CD4-positive, alpha-beta T cell treated with Interferon gamma for 1 hour (primary cell): Measurements from ENCODE around the gene PHKB.

ENCODE experiments used
- DNase-seq: peaks from one replicate; pipeline ENCODE4 v3.0.0-alpha.2; 2020

Gene PHKB

DNA sequence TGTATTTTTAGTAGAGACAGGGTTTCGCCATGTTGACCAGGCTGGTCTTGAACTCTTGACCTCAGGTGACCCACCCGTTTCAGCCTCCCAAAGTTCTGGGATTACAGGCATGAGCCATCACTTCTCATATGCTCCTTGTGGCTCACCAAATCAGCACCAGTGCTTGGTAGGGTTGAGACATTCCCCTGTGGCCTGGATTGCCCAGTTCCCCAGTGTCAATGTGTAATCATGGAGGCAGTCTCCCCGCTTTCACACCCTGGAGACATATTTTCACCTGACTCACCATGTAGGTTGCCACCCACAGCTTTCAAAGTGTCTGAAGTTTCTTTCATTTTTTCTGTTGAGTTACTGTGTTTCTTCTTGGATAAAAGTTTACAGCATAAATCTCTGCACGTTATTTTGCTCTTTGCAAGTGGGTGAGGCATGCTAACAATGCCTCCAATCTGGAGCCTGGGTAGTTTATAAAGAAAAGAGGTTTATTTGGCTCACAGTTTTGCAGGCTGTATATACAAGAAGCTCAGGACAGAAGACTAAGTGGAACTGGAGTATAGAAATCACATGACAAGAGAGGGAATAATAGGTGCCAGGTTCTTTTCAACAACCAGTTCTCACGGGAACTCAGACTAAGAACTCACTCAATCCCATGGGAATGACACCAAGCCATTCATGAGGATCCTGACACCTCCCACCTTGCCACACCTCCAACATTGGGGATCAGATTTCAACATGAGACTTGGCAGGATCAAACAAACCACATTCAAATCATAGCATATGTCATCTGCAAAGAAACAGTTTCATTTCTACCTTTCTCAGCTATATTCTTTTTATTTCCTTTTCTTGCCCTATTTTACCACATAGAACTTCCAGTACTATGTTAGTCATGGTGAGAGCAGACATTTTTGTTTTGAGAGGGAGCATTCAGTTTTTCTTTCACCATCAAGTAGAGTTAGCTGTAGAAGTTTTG lies 113.2 kb downstream of the PHKB start:
- no peak for DNase-seq

DNA sequence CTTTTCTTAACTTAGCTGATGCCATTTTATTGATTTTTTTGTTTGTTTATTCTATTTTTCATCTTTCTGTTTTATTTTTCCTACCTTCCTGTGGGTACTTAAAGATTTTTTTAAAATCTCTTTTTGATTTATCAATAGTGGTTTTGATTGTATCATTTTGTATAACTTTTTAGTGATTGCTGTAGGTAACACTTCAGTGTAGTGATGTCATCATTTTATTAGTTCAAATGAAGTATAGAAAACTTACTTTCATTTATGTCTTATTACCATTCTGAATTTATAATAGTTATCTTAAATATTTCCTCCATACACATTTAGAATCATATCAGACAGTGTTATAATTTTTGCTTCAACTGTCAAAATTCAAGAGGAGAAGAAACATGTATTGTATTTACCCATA lies 115.9 kb downstream of the PHKB start:
- DNase-seq = no peak

DNA sequence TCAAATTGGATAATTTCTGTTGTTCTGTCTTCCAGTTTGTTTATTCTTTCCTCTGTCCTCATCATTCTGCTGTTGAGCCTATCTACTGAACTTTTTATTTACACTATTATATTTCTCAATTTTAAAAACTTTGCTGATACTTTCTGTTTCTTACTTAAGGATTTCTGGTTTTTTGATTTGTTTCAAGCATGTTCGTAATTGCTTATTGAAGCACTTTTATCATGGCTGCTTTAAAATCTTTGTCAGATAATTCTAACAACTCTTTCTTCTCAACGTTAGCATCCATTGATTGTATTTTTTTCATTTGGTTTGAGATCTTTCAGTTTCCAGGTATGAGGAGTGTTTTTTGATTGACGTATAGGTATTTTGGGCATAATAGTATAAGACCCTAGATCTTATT lies 116.9 kb downstream of the PHKB start:
- no peak for DNase-seq

DNA sequence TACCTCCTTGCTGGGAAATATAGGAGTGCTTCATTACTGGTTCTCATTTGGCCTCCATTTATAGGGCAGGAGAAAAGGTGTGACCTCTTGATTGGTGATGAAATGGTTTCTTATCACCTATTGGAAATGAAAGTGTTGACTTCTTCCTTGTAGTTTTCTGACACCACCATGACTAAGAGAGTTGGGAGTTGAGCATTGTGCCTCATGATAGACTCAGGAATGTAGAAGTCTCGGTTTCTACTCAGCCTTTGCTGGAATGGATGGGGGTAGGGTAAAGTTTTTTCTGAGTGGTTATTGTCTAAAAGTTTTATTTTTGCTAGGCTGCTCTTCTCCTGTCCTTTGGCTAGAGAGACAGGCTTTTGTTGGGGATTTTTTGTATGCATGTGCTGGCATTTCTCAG lies 117.4 kb downstream of the PHKB start:
- no peak for DNase-seq

DNA sequence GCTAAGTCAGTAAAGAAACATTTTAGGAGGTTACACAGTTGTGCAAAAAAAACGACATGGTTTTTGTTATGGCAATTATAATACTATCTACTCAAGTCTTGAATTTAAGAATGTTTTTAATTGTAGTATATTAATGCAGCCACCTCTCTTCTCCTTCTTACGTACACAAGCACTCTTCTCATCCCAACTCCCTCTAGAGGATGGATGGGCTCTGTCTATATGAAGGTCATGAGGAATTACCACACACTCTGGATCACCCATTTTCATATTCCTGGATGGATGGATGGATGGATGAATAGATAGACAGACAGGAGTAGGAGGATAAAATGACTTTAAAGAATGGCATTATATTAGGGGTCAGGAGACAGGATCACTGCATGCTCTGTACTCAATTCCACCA lies 120.0 kb downstream of the PHKB start:
- no peak for DNase-seq

DNA sequence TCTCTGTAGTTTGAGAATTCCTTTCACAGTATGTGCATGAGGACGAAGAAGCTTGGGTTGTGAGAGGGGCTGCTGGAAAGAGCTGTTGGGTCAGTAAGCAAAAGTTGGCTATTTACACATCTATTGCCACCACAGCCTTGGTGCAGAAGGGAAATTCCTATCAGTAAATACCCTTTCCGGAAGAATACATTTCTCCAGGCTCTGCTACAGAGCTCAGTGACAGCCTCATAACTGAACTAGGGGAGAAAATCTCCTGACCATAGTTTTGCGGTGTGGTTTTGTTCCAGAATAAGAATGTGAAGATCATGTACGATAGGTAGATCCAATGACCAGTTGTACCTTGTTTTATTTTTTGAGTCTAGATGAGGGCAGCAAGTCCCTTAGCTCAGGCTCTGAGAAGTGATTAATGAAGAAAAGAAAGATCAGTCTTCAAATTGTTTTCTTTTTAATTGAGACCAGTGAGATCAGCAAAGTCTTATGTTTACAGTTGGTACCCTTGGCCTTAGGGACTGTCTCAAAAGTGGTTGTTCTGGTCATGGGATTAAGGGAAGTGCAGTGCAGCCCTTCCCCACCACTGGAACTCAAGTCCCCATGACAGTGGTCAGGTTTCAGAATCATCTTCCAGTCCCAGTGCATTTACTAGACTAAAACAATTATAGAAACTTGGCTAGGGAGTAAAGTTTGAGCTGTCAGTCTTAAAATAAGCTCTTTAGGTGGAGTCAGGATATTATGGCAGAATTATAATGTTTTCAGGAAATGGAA lies 123.5 kb downstream of the PHKB start:
- no peak for DNase-seq

DNA sequence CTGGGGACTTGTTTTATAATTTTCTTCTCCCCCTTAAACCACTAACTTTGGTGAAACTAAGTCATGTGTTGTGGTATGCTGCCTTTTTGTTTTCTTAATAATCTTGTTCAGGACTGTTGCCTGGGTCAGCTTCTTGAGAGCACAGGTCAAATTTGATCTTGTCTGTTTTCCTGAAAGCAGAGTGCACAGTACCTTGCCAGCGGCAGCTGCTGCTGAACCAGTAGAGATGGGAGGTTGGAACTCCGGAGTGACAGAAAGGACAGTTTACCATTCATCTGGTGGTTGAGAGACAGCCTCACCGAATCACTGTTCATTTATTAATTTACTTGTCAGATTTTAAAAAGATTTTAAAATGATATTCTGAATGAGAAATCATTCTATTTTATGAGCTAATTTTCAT lies 125.0 kb downstream of the PHKB start:
- no peak for DNase-seq

DNA sequence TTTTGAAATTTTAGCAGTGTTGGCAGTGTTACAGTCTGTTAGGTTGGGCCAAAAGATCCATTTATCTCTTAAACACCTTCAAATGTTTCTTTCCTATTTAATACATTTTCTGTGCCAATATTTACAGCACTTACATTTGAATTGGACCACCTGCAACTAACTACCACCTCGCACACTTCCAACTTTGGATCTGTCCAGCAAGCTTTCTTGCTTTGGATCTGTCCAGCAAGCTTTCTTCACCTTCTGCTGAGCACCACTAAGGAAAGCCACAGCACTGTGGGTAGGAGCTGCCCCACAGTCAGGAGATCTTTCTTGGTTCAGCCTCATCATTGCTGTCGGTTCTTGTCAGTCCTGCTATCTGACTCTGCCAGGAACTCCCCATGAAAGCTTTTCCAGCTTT lies 129.3 kb downstream of the PHKB start:
- DNase-seq = no peak

DNA sequence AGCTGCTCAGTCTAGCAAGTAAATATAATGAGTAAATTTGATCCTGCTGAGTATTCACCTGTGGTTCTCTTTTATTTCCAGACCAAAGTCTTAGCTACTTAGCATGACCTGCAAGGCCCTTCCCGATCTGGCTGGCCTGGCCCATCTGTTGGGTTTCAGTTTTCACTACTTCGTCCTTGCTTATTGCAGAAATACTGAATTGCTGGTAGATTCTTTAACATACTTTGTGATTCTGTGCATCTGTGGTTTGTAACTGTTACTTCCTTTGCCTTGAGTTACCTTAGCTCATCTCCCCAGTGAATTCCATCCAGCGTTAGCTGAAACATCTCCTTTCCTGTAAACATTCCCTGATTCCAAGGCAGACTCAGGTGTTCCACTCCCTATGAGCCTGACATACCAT lies 131.1 kb downstream of the PHKB start:
- no peak for DNase-seq

DNA sequence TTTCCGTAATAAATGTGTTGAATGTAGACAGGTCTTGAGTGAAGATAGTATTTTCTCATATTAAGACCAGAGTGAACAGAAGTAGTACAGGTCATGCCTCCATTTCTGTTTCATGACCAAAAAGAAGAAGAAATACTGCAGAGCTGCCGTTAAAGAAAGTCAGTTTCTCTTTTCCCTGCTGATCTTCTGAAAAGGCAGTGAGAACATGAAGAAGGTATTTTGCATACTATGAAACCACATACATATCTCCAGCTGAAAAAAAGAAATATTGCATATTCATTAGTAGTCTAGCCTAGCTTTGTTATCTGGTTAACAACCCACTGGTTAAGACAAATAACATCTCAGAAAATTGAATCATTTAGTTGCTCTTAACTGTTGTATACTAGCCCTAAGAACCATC lies 138.4 kb downstream of the PHKB start:
- DNase-seq = no peak

DNA sequence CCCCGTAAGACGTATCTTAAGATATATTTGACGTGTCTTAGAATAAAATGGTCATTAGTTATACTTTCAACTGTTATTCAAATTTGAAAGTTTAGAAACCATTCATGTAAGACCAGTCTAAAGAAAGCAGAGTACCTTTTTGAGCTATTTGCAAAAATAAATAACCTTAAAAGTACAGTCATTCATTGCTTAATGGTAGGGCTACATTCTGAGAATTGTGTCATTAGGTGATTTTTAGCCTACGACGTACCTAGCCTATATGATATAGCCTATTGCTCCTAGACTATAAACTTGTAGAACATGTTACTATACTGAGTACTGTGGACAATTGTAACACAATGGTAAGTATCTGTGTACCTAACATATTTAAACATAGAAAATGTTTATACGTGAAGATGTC lies 139.2 kb downstream of the PHKB start:
- DNase-seq = no peak

DNA sequence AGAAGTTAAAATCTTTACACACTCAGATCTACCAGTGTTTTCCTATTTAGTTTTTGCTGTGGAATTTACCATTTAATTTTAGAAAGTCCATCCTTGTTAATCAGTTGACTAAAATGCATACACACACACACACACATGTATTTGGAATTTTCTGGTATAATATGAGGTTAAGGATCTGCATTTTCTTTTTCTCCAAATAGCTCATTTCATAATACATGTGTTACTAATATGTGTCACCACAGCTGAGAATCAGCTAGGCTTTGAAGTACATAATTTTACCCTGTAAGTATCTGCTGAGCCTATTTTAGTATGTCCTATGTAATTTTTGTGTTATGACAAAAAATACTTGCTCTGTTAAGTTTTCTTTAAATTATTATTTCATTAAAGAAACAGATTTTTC lies 143.2 kb downstream of the PHKB start:
- DNase-seq = no peak

DNA sequence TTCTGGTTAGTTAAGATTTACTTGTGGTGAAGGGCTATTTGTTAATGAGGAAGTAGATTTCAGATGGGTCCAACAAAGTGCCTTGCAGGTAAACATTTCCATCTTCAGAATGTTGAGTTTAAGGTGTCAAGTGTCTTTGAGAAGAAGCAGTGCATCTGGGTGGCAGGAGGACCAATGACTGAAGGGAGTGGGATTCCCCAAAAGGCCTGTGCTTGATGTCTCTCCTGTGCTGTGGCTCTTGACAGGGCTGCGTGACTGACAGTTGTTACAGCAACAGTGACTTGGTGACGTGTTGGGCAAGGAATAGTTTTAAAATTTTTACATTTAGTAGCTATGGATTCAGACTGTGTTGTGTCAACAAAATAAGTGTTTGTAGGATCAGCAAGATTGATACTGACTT lies 149.9 kb downstream of the PHKB start:
- DNase-seq = no peak

DNA sequence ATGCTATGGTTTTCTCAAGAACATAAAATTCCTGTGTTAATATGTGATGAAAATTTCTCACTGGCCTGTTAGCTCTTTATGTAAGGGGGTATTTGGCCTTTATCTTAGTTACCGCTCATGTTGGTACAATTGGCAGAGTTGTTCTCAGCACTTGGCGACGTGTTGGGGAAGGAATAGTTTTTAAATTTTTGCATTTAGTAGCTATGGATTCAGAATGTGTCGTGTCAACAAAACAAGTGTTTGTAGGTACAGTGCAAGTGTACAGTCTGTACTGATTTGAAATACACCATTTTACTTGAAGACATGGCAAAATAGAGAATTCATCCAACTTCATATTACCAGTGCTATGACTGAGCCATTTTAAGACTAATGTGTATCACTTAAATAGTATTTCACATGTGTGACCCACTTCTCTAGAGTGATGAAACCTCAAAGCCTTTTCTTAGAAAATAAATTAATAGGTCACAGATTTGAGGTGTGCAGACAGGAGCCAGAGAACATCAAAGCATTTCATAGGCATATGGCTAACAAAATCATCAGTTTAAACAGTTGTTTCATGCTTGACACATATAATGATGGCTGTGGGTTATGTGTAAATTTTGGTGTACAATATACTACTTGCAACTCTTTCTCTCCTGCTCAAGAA lies 150.8 kb downstream of the PHKB start:
- no peak for DNase-seq

DNA sequence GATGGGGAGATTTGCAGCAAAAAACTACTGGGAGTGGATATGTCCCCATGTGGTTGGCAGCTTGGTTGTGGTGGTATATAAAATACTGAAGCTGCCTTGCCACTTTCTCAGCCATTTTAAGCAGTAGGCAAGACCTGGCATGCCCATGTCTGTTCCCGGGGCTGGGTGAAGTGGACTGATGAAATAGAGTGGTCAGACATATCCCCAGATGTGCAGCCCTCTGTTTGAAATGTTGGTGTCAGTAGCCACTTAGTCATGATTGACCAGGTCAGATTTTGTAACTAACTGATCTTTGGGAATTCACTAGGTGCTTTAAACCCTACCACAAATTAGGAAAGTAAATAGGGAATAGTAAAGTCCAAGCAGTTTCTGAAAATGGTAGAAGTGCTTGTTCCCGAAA lies 151.6 kb downstream of the PHKB start:
- no peak for DNase-seq

DNA sequence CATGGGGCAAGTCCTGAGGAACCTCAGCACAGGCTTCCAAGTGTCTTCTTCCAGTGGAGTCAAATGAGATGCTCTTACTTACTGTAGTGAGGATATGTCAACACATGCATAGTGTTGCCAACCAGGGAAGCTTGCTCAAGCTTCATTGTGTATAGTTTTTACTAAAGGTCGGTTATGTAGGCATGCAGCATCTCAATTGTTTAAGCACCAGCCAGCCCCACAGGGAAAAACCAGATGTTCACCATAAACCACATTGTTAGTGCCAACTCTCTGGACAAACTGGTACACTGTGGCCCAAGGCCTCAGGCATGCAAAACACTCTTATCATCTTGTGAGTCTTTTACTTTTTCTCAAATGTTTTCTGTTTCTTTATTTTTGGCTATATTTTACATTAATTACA lies 152.1 kb downstream of the PHKB start:
- DNase-seq = no peak

DNA sequence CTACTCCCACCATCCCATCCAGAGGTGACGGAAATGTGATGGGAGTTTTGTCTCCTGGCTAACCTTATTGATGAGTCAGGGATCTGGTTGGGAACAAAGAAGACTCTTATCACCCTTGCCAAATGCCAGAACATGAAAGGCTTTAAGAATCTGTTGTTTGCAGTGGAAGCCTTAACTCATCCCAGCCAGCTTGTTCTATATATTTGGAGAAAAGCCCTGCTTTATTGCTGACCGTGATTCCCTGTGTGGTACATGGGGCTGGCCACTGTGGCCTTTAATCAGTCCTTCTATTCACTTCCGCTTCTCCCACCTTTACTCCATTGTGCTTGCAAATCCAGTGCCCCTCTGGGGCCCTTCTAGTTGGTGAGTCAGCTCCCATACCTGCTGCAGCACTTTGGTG lies 156.6 kb downstream of the PHKB start:
- DNase-seq = no peak

DNA sequence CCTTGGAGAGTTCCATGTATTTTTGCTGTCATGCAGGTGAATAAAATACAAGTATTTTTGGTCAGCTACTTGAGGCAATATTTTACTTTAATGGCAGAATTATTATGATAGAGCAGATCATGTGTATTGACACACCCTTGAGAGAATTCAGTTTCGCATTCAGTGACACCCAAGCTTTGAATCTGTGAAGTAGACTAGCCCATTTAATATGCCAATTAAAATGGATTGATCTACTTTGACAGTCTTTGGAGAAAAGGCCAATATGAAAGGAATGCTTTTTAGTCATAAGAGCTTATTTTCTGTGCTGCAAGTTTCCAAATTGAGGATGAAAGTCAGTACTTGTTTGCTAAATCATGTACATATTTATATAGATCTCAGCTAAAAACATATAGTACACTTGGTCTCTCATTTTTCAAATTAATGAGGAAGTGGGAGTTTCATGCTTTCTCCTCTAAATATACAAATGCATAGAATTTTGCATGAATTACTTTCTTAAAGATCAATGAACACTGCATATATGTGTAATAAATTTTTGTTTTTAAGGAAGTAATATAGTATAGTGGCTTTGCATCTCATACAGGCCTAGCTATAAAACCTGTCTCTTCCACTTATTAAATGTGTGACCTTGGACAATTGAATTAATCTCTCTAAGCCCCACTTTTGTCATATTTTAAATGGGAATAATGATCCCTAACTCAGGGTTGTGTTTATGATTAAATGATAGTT lies 161.5 kb downstream of the PHKB start:
- DNase-seq = no peak

DNA sequence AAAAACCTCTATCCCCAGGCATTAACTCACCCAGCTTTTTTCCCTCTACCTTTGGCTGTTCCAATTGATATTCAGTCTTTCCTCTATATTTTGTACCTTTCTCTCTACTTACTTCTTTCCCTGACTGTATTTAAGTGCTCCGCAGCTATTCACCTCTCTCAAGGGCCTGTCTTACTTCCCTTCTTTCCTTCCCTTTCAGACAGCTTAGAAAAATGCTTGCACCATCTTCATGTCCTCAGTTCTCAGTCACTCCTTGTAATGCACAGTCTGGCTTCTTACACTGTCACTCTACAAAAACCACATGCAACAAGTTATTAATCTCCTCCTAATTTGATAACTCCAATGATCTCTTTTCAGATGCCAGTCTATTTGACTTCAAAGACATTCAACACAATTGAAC lies 163.4 kb downstream of the PHKB start:
- no peak for DNase-seq

DNA sequence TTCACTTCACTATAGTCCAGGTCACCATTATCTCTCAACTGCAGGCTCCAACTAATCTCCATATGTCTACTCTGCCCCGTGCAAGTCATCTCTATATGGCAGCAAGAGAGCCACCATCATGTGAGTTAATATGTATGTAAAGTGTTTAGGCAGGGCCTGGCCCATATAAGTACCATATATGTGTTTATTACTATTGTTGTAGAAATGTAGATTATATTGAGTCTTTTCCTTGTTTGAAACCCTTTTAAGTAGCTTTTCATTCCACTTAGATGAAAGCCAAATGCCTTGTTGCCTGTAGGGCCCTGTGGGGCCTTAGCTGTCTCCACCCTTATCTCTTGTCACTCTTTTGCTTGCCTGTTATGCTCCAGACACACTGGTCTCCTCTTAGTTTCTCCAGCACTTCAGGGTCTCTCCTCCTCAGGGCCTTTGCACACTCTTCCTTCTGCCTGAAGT lies 164.0 kb downstream of the PHKB start:
- DNase-seq = no peak

DNA sequence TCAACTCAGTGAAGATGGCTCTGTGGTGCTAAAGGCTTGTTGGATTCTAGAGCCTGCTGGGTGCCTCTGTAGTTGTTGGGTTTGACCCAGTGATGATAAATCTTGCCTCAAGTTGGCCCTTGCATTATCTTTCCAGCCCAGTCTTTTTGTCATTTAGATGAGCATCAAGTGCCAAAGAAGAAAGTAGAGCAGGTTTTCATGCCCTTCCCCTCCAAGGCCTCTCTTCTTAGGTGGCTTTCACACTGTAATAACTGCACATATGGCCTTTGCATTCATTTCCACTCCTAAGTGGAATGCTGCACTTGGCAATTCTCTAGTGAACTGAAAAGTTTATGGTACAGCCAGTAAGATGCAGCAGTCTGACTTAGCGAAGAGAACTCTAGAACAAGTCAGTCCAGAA lies 165.1 kb downstream of the PHKB start:
- DNase-seq = no peak

DNA sequence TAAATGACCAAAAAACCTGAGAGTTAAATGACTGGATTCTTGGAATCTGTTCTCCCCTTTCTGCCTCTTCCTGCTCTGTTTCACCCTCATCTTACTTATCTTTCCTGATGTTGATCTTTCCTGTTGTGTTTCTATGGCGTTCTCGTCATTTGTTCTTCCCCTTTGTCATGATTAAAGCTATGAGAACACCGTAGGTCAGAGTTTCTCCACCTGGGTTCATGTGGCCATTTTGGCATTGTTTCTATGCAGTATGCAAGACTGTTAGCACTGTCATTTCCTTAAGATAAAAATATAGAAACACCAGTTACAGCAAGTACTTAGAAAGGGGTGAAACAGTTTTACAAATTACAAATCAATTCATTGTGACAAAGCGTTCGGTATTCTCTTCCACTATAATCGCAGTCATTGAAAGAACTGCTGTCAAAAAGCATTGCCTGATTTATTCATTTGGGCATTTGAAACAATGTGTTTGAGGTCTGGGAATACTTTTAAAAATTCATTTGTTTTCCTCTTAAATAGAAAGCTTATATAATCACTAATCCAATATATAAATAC lies 166.0 kb downstream of the PHKB start:
- DNase-seq = no peak

DNA sequence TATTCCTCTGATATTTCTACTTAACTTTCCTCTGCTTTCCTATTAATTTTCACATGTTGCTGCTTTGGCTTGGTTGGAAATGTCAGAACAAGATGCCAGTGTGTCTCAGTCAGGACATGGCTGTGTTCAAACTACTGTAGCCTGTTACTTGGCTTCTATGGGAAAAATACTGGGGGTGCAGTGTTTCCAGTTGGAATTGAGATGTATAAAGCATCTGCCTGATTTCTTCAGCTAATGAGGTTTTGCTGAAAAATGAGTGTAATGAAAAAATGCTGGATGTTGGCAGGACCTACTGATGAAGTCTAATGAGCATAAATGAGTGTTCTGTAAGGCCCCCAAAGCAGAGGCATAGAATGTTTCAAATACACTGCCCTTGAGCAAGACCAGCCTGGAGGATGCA lies 166.6 kb downstream of the PHKB start:
- DNase-seq = no peak
